Hepatocyte (in vitro differentiated cells): ENCODE results near the gene LRP1B.

Experiments used
- CTCF ChIP-seq: fragments of 200-600 bp; sonication (generic); IDR thresholded peaks from 2 replicates; pipeline ENCODE4 v1.5.1; 2016; ENCODE audit warnings: antibody characterized with exemption, mild to moderate bottlenecking; ENCODE audit not compliant: poor library complexity
- EZH2 ChIP-seq: fragments of 200-600 bp; sonication (generic); IDR thresholded peaks from 2 replicates; pipeline ENCODE4 v1.6.1; 2016; ENCODE audit warnings: antibody characterized with exemption, mild to moderate bottlenecking, borderline replicate concordance
- EZH2phosphoT487 ChIP-seq: fragments of 200-600 bp; sonication (generic); IDR thresholded peaks from one replicate; pipeline ENCODE4 v1.6.1; 2018; ENCODE audit warnings: antibody characterized with exemption, mild to moderate bottlenecking, low read depth, moderate library complexity; ENCODE audit not compliant: unreplicated experiment, severe bottlenecking

DNA sequence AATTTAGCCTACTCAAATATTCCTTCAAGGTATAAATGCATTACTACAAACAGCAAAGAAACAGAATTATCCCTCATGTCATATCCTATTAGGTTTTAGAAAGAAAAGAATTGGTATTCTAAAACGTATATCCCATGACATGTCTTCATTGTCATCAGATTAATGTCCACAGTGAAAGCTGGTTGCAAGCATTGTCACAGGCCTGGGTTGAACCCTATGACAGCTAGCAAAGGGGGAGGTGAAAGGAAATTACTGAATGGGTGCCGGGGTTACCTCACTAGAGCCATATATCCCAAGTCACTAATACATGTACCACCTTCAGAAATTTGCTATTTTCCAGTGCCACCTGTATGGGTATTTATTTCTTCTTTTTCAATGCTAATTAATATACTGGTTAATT is 1720.1 kb downstream of the LRP1B start:
- no peak for TF ChIP-seq CTCF
- no peak for TF ChIP-seq EZH2
- TF ChIP-seq EZH2phosphoT487: no peak
